GM19193 (cell line): ENCODE results near the gene ADORA2A.

Source experiments
- POLR2A ChIP-seq: IDR thresholded peaks from 4 replicates; pipeline ENCODE4 v1.6.1; 2011; ENCODE audit not compliant: insufficient read depth, insufficient read length; ENCODE audit errors: extremely low read depth

Gene ADORA2A

DNA sequence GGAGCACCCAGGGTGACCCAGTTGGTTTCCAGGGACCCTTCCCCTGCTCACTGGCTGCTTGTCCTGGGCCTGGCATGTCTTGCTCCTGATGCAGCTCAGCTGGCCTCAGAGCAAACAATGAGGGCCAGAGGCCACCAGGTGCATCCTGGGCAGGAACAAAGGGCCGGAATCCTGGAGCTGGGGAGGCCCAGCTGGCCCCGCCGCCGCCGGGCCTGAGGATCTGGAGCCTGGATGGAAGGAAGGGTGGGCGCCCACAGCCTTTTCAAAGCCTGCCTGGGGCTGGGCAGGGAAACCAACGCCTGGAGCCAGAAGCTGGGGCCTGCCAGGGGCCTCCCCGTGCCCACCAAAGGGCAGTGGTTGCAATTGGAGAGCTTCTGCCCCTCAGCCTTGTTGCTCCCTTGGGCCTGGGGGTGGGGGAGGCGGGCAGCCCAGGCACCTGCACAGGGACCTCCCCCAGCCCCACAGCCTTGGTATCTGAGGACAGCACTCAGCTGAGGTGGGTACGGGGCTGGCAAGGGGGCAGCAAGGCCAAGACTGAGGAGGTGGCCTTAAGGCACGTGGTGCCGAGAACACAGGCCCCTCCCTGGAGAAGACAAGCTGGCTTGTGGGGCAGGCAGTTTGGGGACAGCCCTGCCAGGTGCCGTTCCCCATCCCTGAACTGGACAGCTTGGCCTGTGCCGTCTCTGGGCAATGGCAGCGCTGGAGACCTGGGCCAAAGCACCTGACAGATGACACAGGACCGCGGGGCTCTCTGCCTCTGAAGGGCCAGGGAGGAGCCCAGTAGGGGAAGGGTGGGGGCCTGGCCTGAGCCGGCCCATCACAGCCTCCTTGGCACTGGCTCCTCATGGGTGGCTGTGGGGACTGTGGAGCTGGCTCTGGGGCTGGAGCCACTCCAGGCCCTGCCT lies 7.1 kb upstream of the ADORA2A start:
- TF ChIP-seq POLR2A: no peak

DNA sequence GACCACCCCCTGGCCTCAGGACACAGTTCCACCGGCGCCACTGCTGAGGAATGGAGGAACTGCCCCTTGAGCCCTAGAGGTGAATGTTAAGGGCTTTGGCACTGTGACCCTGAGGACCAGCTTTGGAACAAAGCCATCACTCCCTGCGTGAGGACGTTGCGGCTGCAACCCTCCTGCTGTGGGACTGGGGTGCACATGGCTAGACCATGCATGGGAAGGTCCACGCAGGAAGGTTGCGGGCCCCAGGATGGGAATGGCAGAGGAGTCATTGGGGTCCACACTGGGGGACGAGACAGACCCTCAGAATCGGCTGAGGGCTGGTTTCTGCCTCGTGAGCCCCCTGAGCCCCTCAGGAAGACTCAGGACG lies 6.4 kb upstream of the ADORA2A start:
- TF ChIP-seq POLR2A: no peak

- TF ChIP-seq POLR2A: no peak
Observed at GRCh38 chr22:24421428-24421931, 5.9 kb upstream of the ADORA2A start.

- TF ChIP-seq POLR2A: no peak
Observed at GRCh38 chr22:24422102-24422665, 5.2 kb upstream of the ADORA2A start.

GRCh38 chr22:24423519-24424000 lies 3.8 kb upstream of the ADORA2A start:
- TF ChIP-seq POLR2A: no peak

GRCh38 chr22:24424001-24424900 lies 3.1 kb upstream of the ADORA2A start:
- no peak for TF ChIP-seq POLR2A

GRCh38 chr22:24424901-24425775 lies 2.3 kb upstream of the ADORA2A start:
- no peak for TF ChIP-seq POLR2A

- no peak for TF ChIP-seq POLR2A
Observed at GRCh38 chr22:24426436-24426835, 963 bp upstream of the ADORA2A start.

DNA sequence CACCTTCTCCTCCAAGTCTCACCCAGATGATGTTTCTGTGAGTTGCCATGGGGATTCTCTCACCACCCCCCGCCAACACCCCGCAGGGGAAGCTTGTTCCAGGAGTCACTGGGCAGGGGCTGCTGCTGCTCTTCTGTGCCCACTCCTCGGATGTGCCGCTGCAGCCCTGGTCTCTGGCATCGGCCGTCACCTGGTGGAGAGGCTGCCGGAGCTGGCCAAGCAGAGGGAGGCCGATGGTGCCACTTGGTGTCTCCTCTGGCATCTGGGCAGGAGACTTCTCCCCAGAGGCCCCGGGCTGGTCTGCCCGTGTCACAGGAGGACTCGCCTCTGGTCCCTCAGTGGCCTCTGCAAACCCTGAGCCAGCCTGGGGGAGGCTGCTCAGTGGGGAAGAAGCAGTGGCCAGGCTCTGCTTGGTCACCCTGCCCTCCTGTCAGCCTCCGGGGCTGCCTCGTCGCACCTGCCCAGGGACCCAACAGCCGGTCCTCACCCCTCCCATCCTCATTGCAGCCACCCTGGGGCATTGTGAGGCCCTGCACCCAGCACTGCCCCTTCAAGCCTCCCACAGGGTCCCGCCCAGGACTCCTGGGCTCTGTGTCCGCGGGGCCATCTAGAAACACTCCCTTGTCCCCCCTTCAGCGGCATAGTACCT lies 424 bp upstream of the ADORA2A start:
- TF ChIP-seq POLR2A: no peak

DNA sequence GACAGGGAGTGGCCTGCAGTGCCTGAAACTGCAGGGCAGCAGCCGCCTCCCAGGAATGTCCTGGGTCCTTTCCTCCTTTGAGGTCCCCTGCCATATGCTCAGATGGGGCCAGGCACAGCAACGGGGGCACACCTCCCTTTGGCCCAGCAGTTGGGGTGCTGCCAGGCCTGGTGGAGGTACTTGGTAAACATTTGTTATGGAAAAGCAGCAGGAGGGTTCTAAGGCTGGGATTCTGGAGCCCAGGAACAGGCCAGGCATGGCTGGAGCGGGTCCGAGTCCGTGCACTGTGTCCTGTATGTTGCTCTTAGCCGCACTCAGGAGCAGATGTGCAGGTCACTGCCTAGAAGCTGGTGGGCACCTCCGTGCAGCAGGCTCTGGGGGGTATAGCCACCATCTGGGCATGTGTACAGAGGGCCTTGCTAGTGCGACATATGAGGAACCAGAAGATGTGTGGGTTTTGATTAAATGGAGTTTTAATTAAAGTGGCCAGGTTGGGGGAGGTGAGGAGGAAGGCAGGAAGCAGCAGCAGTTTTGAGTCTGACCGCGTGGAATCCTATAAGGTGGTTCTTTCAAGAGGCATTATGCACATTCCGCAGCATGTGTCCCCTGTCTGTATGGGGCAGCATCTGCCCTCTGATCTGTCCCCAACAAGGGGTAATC lies 1.5 kb downstream of the ADORA2A start:
- peak; percentile 16 for TF ChIP-seq POLR2A

DNA sequence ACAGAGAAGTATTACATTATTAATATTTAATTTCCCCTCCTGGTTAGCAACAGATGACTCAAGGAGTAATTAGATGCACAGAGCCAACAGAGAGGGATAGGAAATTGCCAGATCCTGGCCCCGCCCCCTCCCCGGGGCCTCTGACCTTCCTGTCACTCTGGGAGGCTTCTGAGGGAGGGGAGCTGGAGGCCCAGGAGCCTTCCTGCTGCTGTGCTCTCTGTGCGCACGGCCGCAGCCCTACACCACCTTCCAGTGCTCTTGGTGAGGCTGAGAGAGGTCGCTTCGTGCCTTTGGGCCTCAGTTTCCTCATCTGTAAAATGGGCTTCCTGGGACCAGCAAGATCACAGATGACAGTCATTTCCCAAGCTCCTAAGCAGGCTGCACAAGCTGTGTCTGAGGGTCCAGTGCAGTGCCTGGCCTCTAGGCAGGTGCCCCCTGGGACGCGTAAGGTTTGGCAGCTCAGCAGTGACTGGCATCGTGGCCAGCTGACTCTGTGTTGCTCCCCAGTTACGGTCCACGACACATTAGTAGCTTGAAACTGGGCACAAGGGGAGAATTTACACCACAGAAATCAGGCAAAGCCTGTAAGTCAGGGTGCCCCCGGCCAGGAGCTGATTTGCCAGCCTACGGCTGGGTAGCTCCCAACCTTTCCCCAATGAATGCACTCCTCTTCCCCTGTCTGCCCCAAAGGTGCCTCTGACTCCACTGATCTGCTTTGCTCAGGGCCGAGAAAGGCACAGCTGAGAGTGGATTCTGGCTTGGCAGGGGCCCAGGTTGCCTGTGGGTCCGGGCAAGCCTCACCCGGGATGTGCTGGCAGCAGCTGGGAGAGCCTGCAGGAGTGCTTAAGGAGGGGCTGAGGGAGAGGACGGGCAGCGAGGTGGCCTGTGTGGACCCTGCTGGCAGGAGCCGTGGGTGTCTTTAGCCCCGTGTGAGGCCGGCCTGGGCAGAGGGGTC lies 2.3 kb downstream of the ADORA2A start:
- peak; percentile 3 for TF ChIP-seq POLR2A

GRCh38 chr22:24430431-24431308 lies 3.3 kb downstream of the ADORA2A start:
- TF ChIP-seq POLR2A: no peak
